Mucosa of rectum (tissue), 2 donors: ENCODE data around the gene HOXA13.

Experiments
- H3K27ac ChIP-seq, 2 donors: one replicate each; pipeline ENCODE4 v1.7.0; 2013; ENCODE audit warnings: inconsistent platforms in 2 of 2, low read depth in 2 of 2, low read length in 2 of 2
- H3K27me3 ChIP-seq, 2 donors: one replicate each; pipeline ENCODE4 v1.7.0; 2013; ENCODE audit warnings: low read length in 2 of 2; ENCODE audit not compliant: control insufficient read depth in 2 of 2, insufficient read depth in 2 of 2
- H3K36me3 ChIP-seq, 2 donors: one replicate each; pipeline ENCODE4 v1.7.0; 2013; ENCODE audit warnings: low read length in 2 of 2; ENCODE audit not compliant: control insufficient read depth in 2 of 2, insufficient read depth in 2 of 2
- H3K4me1 ChIP-seq, 2 donors: one replicate each; pipeline ENCODE4 v1.7.0; 2013; ENCODE audit warnings: low read length in 2 of 2, mild to moderate bottlenecking in 1 of 2; ENCODE audit not compliant: control insufficient read depth in 2 of 2, insufficient read depth in 2 of 2
- H3K4me3 ChIP-seq, 2 donors: one replicate each; pipeline ENCODE4 v1.7.0; 2013; ENCODE audit warnings: low read length in 2 of 2
- H3K9ac ChIP-seq, 2 donors: one replicate each; pipeline ENCODE4 v1.7.0; 2013; ENCODE audit warnings: low read length in 2 of 2, low read depth in 1 of 2, mild to moderate bottlenecking in 1 of 2
- H3K9me3 ChIP-seq, 2 donors: one replicate each; pipeline ENCODE4 v1.7.0; 2013; ENCODE audit warnings: low read length in 2 of 2; ENCODE audit not compliant: control insufficient read depth in 2 of 2
- donor health status: healthy.
- donor health status: Normal muscosa, but diverticular disease.

HOXA13 gene

DNA sequence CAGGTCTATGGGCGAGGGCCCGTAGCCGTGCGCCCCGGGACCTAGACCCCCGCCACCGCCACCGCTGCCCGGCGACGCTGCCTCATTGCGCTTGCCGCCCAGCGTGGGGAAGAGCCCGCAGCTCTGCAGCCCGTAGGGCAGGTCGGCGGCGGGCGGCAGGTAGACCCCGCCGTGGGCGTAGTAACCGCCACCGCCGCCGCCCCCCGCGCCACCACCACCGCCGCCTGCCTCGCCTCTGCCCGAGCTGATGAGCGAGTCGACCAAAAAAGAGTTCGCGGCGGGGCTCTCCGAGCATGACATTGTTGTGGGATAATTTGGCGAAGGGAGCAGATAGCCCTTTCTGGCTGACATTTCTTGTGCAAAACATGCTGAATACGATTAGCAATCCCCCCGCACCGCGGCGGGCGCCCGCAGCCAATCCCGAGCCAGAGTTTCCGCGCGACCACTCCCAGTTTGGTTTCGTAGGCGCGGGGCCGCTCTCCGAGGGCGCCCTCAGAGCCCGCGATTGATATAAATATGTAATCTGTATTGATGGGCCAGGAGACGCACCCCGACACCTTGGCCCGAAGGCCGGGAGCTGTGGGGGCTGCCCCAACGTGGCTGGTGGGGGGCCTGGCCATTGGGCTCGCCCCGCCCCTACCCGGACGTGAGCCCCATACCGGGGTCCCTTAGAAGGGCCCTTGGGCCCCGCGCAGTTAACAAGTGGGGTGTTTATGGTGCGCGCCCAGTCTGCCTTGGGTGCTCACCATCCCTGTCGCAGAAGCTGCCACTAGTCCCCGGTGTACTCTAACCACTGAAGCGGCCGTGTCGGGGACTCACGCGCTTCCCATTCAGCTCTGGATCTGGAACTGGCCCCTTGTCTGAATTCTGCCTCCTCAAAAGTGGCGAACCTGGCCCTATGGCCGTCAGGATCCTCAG, 25.7 kb downstream of the HOXA13 start, which contains the start of gene HOXA10:
HOXA10 (minus strand) TSS at position 365 of the 918 bp plus-strand sequence; CDS start at position 351, 14 bp downstream.
- peak within 1 kb of the TSS; percentile 64 to 79 for H3K4me3 ChIP-seq
- H3K27ac ChIP-seq = peak within 1 kb of the TSS; percentile 96
- H3K27me3 ChIP-seq = peaks cover 0 to 13% of the 10 kb centered on the region in 2 donors
- no peaks in the 10 kb centered on the region for H3K9me3 ChIP-seq
- peaks cover 26 to 46% of the 10 kb centered on the region in 2 donors for H3K4me1 ChIP-seq
- no peaks in the 10 kb centered on the region for H3K36me3 ChIP-seq
- H3K9ac ChIP-seq = peak within 1 kb of the TSS; percentile 92 to 96

DNA sequence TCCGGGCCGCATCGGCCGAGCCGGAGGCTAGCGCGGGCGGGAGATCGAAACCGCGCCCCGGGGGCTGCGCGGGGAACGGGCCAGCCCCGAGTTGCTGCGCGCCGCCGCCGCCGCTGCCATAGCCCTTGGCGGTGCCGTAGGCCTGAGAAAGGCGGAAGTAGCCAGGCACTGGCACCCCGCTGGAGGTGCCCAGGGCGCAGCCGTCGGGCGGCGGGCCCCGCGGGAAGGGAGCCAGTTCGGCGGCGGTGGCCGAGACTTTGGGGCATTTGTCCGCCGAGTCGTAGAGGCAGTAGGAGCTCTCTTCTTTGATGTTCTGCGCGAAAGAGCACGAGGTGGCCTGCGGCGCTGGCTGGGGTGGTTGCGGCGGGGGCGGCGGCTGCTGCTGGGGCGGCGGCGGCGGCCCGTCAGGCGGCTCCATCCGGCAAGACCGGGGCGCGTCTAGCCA, 26.4 kb downstream of the HOXA13 start:
- no peaks in the 10 kb centered on the region for H3K9me3 ChIP-seq
- H3K4me3 ChIP-seq = peak overlapping the region; percentile 64 to 79
- peaks cover 0 to 13% of the 10 kb centered on the region in 2 donors for H3K27me3 ChIP-seq
- H3K9ac ChIP-seq = peak overlapping the region; percentile 73 to 96
- peaks cover 29 to 45% of the 10 kb centered on the region in 2 donors for H3K4me1 ChIP-seq
- H3K36me3 ChIP-seq = no peaks in the 10 kb centered on the region
- H3K27ac ChIP-seq = peak overlapping the region; percentile 96

DNA sequence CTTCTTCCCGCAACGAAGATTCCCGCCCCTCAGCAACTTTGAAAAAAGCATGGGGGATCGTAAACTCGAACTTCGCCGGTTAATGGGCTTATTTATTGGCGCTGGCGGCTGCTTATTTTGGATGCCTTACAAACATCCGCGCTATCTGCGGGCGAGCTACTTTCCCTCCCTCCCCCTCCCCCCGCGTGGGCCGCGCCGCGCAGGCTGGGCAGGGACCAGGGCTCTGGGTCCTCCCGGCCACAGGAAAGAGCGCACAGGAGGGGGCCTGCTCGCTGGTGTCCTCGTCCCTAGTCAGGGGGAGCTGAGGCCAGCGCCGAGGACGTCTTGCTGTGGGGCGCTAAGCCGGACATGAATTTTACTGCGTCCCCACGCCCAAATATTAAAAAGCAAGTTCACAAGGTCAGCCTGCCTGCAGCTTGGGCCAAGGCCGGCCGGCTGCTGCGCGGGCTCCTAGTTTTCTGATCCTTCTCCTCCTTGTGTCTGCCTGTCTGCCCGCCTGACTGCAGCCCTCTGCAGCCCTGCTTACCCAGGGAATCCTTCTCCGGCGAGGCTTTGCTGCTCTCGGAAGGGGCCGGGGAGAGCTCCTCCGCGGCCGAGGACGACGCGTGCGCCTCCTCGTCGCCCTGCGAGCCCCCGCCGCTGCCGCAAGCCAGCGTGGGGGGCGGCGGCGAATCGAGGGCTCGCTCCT, 26.9 kb downstream of the HOXA13 start:
- peak overlapping the region; percentile 96 for H3K27ac ChIP-seq
- H3K9me3 ChIP-seq = no peaks in the 10 kb centered on the region
- peaks cover 0 to 13% of the 10 kb centered on the region in 2 donors for H3K27me3 ChIP-seq
- H3K36me3 ChIP-seq = no peaks in the 10 kb centered on the region
- H3K4me3 ChIP-seq = peak overlapping the region; percentile 64 to 79
- peaks cover 29 to 46% of the 10 kb centered on the region in 2 donors for H3K4me1 ChIP-seq
- H3K9ac ChIP-seq = peak overlapping the region; percentile 73 to 96

DNA sequence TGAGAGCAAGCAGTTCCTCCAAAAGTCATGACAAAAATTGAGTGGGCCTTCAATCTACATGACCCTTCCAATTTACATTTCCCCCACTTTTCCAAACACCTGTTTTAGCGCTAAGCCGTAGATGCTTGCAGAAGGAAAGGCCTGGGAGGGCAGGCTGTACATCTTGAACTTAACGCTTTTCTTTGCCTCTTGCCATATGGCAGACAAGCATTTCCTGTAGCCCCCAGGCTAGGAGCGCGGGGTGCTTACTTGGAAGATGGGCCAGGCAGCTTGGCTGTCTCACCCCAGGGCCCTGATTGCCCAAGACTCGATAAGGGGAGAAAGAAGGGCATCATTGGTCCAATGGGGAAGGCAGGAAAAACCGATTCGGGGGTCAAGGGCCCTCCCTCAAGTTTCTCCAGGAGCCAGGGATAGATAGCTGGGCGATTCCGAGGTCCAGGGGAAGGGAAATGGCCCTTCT, 27.5 kb downstream of the HOXA13 start:
- Histone ChIP-seq H3K4me3 (peak overlapping the region; percentile 64 to 79), H3K4me1 (peaks cover 29 to 47% of the 10 kb centered on the region in 2 donors), H3K36me3 (no peaks in the 10 kb centered on the region), H3K27ac (peak overlapping the region; percentile 96), H3K9me3 (no peaks in the 10 kb centered on the region), H3K27me3 (peaks cover 0 to 13% of the 10 kb centered on the region in 2 donors), H3K9ac (peak overlapping the region; percentile 73 to 96)

DNA sequence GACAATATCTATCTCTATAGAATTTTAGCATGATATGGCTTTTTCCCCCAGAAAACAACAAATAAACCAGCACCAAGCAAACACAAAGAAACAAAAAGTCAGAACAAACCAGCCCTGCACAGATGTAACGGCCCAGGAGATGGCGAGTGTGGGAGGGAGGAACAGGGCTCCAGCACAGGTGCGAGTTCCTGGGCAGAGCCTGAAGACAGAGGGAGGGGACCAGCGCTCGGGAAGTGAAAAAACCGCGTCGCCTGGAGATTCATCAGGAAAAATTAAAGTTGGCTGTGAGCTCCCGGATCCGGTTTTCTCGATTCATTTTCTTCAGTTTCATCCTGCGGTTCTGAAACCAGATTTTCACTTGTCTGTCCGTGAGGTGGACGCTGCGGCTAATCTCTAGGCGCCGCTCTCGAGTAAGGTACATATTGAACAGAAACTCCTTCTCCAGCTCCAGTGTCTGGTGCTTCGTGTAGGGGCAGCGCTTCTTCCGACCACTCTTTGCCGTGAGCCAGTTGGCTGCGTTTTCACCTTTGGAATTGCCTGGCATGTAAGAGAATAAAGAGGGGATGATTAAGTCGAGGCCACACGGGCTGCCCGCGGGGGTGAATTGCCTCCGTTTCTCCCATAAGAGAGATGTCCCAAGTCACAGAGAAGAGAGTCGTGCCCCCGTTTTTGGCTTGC, 28.1 kb downstream of the HOXA13 start:
- H3K4me3 ChIP-seq = peak overlapping the region; percentile 64 to 79
- peak overlapping the region; percentile 73 to 96 for H3K9ac ChIP-seq
- peak overlapping the region; percentile 96 for H3K27ac ChIP-seq
- peaks cover 29 to 43% of the 10 kb centered on the region in 2 donors for H3K4me1 ChIP-seq
- peaks cover 0 to 13% of the 10 kb centered on the region in 2 donors for H3K27me3 ChIP-seq
- no peaks in the 10 kb centered on the region for H3K9me3 ChIP-seq
- no peaks in the 10 kb centered on the region for H3K36me3 ChIP-seq

DNA sequence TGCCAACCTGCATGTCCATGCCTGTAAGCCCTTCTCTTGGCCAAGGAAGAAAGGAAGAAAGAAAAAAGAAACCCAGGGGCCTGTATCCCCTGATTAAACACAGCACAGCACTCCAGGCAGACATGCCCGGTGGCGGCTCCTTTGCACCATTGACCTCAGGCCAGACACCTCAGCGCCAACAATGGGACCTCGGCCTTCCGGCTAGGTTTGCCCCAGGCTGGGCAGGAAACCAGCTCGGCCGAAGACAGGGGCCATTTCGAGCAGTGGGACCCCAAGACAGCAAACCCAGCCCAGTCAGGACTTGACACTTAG, 28.6 kb downstream of the HOXA13 start:
- H3K9me3 ChIP-seq = no peaks in the 10 kb centered on the region
- H3K4me3 ChIP-seq = peak overlapping the region; percentile 64 to 79
- peaks cover 0 to 13% of the 10 kb centered on the region in 2 donors for H3K27me3 ChIP-seq
- H3K36me3 ChIP-seq = no peaks in the 10 kb centered on the region
- peaks cover 24 to 41% of the 10 kb centered on the region in 2 donors for H3K4me1 ChIP-seq
- peak overlapping the region; percentile 73 to 96 for H3K9ac ChIP-seq
- peak overlapping the region; percentile 96 for H3K27ac ChIP-seq

DNA sequence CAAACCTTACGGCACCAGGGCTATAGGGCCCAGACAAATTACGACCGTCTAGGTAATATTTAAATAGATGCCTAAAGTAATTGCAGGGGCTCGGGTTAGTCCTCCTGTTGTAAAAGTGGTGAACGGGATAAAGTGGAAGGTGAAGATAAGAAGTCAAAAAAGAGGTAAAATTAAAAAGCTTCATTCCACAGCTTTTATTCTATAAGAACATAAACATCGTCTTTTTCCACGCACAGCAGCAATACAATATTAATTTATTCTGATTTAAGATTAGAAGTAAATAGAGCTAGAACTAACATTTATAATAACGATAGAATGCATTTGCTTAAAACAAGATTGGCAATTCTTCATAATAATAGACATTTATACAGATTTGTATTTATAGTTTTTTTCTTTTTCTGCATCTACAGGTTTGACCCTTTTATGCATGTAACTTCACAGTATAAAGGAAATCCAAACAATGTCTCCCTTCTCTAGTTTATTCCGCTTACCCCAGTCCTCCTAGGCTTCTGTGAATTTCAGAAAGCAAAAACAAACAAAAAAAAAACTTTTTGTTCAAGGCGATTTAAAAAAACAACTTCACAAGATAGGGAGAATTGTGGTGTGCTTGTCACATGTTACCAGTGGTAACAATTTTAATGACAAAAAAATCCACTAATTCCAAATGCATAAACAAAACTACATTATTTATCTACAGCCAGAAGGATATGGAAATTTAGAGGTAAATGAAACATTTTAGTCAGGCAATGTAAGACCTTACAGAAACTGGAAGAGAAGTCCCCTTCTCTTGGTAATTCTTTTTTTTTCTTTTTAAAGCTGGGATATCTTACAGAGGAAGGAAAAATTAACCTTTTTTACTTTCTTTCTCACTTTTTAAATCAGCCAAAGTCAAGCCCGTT, 29.2 kb downstream of the HOXA13 start:
- peak overlapping the region; percentile 73 to 96 for H3K9ac ChIP-seq
- peak overlapping the region; percentile 96 for H3K27ac ChIP-seq
- H3K36me3 ChIP-seq = no peaks in the 10 kb centered on the region
- H3K9me3 ChIP-seq = no peaks in the 10 kb centered on the region
- H3K4me3 ChIP-seq = peak overlapping the region; percentile 67 to 79
- H3K4me1 ChIP-seq = peaks cover 24 to 35% of the 10 kb centered on the region in 2 donors
- H3K27me3 ChIP-seq = peaks cover 0 to 12% of the 10 kb centered on the region in 2 donors

DNA sequence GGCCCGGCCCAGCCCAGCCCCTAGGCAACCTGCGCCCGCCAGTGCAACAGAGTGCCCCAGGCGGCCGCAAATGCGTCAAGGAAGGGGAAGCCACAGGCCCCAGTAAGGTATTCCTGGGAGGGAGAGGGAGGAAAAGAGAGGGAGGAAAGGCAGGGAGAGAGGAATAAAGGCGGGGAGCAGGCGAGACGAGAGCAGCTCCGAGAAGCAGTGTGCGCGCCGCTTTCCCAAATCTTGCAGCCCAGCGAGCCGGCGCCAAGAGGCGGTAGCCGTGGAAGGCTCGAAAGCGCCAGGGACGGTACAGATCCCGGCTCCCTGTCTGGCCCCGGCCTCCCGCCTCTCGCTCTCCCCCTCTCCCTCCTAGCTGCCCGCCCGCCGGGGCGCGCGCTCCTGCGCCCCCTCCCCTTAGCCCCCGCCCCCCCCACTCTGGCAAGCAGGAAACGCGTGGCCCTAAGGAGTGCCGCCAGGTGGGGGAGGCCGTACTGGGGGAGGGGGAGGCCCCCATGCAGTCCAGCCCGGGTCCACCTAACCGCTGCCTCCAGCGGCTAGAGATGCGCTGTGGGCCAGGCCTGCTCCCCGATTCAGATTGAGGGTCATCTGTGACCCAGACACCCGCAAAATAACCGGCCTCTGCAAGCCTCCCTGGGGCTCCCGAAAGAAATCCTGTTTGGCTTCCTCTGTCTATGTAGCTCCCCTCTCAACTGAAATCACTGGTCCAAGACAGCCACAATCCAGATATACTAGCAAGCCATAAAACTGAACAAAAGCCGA, 30.0 kb downstream of the HOXA13 start:
- peaks cover 21 to 28% of the 10 kb centered on the region in 2 donors for H3K4me1 ChIP-seq

More for the DNA sequence above, 30.0 kb downstream of the HOXA13 start:
- H3K9me3 ChIP-seq = no peaks in the 10 kb centered on the region
- peak overlapping the region; percentile 67 to 84 for H3K4me3 ChIP-seq
- H3K36me3 ChIP-seq = no peaks in the 10 kb centered on the region
- peak overlapping the region; percentile 83 to 96 for H3K9ac ChIP-seq
- peak overlapping the region; percentile 91 to 92 for H3K27ac ChIP-seq
- peaks cover 0 to 7% of the 10 kb centered on the region in 2 donors for H3K27me3 ChIP-seq
